ENCODE results near the gene KLHDC8A. TPM values are rescaled to one million over a fixed set of nuclear protein-coding genes. Genes with fewer than 3 reads are reported as not detected.
A peak's percentile ranks its signal among the peaks of the same experiment; 100 is the strongest.

Gene KLHDC8A
- total RNA-seq, 2 donors from 2014 or later = 0.38 to 0.53 TPM

DNA sequence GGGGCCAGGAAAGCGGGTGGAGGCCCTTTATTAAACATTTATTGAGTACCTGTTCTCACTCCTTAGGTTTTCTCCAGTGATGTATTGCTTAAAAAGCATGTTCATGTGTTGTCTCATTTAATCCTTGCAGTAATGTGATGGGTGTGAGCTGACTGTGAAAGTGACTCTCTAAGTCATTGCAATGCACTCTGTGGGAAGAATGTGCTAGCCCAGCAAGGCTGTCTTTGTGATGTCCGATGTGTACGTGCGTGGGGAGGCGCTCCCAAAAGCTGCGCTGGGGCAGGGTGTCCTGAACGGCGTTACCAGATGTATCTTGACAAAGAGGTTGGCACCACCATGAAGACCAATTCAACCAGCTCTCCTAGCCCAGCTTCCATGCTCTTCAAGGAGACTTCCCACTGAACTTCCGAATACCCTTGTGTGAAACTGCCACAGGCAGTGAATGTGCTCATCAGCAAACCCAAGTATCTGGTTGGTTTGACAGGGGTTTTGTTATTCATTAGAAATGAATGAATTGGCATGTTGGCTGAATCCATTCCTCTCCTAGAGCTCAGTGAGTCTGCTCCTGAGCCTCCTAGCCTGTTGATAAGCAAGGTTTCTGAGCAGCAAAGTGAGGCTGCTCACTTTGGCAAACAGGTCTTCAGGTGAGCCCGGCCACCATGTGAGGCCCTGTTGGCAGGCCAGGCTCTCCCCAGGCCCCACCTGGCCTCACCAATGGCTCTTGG, 63.2 kb downstream of the KLHDC8A start:
- peak overlapping the region; percentile 97 for H3K27ac Mint-ChIP-seq
- H3K4me3 Mint-ChIP-seq = no peak overlapping the region
- H3K36me3 Mint-ChIP-seq (ENCODE audit: low read depth) = no peaks in the 10 kb centered on the region
- peak overlapping the region; percentile 76 for H3K27ac ChIP-seq (ENCODE audit: low read depth, low read length)
- 82 to 94% methylated on average over 7 to 10 of the region's 10 CpGs for WGBS, 2 experiments (ENCODE audit: insufficient coverage in 1 of 2, insufficient read length in 1 of 2)
- TF ChIP-seq, protein P1, sequence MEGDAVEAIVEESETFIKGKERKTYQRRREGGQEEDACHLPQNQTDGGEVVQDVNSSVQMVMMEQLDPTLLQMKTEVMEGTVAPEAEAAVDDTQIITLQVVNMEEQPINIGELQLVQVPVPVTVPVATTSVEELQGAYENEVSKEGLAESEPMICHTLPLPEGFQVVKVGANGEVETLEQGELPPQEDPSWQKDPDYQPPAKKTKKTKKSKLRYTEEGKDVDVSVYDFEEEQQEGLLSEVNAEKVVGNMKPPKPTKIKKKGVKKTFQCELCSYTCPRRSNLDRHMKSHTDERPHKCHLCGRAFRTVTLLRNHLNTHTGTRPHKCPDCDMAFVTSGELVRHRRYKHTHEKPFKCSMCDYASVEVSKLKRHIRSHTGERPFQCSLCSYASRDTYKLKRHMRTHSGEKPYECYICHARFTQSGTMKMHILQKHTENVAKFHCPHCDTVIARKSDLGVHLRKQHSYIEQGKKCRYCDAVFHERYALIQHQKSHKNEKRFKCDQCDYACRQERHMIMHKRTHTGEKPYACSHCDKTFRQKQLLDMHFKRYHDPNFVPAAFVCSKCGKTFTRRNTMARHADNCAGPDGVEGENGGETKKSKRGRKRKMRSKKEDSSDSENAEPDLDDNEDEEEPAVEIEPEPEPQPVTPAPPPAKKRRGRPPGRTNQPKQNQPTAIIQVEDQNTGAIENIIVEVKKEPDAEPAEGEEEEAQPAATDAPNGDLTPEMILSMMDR (conservative IDR thresholded peaks at IDR 0.05) = no peak
- peak overlapping the region; percentile 46 for H3K4me3 ChIP-seq (ENCODE audit: low read length)
- H3K4me1 ChIP-seq (ENCODE audit: control insufficient read depth, insufficient read depth, low read length) = peaks cover 24% of the 10 kb centered on the region
- H3K27me3 Mint-ChIP-seq (ENCODE audit: insufficient read depth) = no peaks in the 10 kb centered on the region
- peak overlapping the region; percentile 64 for H3K9ac ChIP-seq (ENCODE audit: extremely low read depth, low read length, poor library complexity, severe bottlenecking)
- no peaks in the 10 kb centered on the region for H3K9me3 ChIP-seq (ENCODE audit: control insufficient read depth, low read length)
- no peaks in the 10 kb centered on the region for H3K36me3 ChIP-seq (ENCODE audit: control insufficient read depth, insufficient read depth, low read length)
- peaks cover 42% of the 10 kb centered on the region for H3K4me1 Mint-ChIP-seq
- no peak for DNase-seq
- no peaks in the 10 kb centered on the region for H3K27me3 ChIP-seq (ENCODE audit: control insufficient read depth, insufficient read depth, low read length, poor library complexity, severe bottlenecking)
- H3K9me3 Mint-ChIP-seq = no peaks in the 10 kb centered on the region

DNA sequence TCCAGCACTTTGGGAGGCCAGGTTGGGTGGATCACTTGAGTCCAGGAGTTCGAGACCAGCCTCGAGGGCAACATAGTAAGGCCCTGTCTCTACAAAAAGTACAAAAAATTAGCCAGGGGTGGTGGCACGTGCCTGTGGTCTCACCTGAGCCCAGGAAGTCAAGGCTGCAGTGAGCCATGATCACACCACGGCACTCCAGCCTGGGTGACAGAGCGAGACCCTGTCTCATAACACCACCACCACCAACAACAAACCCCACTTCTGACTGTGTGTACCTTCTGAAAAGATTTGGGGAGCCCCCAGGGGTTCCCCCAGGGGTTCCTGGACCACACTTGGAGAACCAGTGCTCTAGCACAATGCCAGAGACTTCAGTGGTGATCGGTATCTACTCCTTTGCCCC, 65.1 kb downstream of the KLHDC8A start:
- Histone ChIP-seq H3K4me3 (ENCODE audit: low read length) (no peak overlapping the region), H3K4me1 (ENCODE audit: control insufficient read depth, insufficient read depth, low read length) (peaks cover 25% of the 10 kb centered on the region), H3K9ac (ENCODE audit: extremely low read depth, low read length, poor library complexity, severe bottlenecking) (no peak overlapping the region), H3K27me3 (ENCODE audit: control insufficient read depth, insufficient read depth, low read length, poor library complexity, severe bottlenecking) (no peaks in the 10 kb centered on the region), H3K27ac (ENCODE audit: low read depth, low read length) (no peak overlapping the region), H3K9me3 (ENCODE audit: control insufficient read depth, low read length) (no peaks in the 10 kb centered on the region), H3K36me3 (ENCODE audit: control insufficient read depth, insufficient read depth, low read length) (no peaks in the 10 kb centered on the region)
- H3K27ac Mint-ChIP-seq = peak overlapping the region; percentile 17
- H3K36me3 Mint-ChIP-seq (ENCODE audit: low read depth) = no peaks in the 10 kb centered on the region
- peaks cover 47% of the 10 kb centered on the region for H3K4me1 Mint-ChIP-seq
- TF ChIP-seq, protein P1 (conservative IDR thresholded peaks at IDR 0.05) = no peak
- no peak for DNase-seq
- 97 to 98% methylated on average over 5 to 6 of the region's 6 CpGs for WGBS, 2 experiments (ENCODE audit: insufficient coverage in 1 of 2, insufficient read length in 1 of 2)
- H3K4me3 Mint-ChIP-seq = no peak overlapping the region
- no peaks in the 10 kb centered on the region for H3K9me3 Mint-ChIP-seq
- H3K27me3 Mint-ChIP-seq (ENCODE audit: insufficient read depth) = no peaks in the 10 kb centered on the region

DNA sequence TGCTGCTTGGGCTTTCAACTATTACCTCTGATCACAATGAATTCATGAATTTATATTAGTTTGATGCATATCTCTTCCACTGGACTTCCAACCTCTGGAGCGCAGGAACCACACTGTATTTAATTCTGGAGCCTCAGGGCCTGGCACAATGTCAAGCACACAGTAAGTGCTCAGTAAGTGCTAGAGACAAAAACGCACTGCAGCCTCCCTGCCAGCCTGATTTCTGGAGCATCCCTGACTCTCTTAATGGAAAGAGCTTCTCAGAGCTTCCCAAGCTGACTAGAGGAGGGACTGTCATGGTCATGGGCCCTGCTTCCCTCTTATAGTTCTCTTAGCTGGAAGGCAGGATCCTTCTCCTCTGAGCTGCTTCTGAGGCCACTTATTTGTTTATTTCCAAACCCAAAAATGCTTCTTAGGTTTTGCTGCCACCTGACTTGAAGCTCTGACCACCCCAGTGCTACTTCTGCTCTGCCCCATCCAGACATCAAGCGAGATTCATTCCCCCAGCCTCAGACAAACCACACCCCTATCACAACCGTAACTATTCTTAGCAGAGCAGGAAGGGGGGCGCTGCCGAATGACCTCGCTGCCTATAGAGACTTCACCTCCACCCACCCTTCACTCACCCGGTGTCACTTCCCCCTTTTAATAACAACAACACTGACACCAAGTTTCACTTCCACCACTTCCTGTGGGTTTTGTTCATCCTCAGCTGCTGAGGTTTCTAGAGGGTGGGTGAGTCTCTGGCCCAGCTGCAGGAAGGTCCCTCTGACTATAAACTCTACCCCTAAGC, 68.8 kb downstream of the KLHDC8A start:
- H3K4me3 ChIP-seq (ENCODE audit: low read length) = no peak overlapping the region
- DNase-seq = no peak
- H3K9me3 ChIP-seq (ENCODE audit: control insufficient read depth, low read length) = no peaks in the 10 kb centered on the region
- no peak overlapping the region for H3K4me3 Mint-ChIP-seq
- H3K9ac ChIP-seq (ENCODE audit: extremely low read depth, low read length, poor library complexity, severe bottlenecking) = no peak overlapping the region
- 67 to 88% methylated on average over 2 to 8 of the region's 8 CpGs for WGBS, 2 experiments (ENCODE audit: insufficient coverage in 1 of 2, insufficient read length in 1 of 2)
- H3K27ac ChIP-seq (ENCODE audit: low read depth, low read length) = no peak overlapping the region
- no peaks in the 10 kb centered on the region for H3K27me3 ChIP-seq (ENCODE audit: control insufficient read depth, insufficient read depth, low read length, poor library complexity, severe bottlenecking)
- H3K36me3 Mint-ChIP-seq (ENCODE audit: low read depth) = no peaks in the 10 kb centered on the region
- peaks cover 25% of the 10 kb centered on the region for H3K4me1 ChIP-seq (ENCODE audit: control insufficient read depth, insufficient read depth, low read length)
- TF ChIP-seq, protein P1 (conservative IDR thresholded peaks at IDR 0.05) = no peak
- peaks cover 46% of the 10 kb centered on the region for H3K4me1 Mint-ChIP-seq
- H3K36me3 ChIP-seq (ENCODE audit: control insufficient read depth, insufficient read depth, low read length) = no peaks in the 10 kb centered on the region
- H3K27me3 Mint-ChIP-seq (ENCODE audit: insufficient read depth) = no peaks in the 10 kb centered on the region
- H3K27ac Mint-ChIP-seq = peak overlapping the region; percentile 56
- no peaks in the 10 kb centered on the region for H3K9me3 Mint-ChIP-seq
